T-helper 1 cell treated with Interleukin-12 subunit alpha and Interleukin-12 subunit beta and Interleukin-4 antibody, amounts not matched to agents 30 μg/mL and 1 μg/mL, for 36 hours (primary cell): ENCODE data around the gene MAP6.

Source experiments
- H3K27ac Mint-ChIP-seq: one replicate; pipeline ENCODE4 v1.8.0; 2021; ENCODE audit warnings: mild to moderate bottlenecking, mixed read lengths
- H3K27me3 Mint-ChIP-seq: one replicate; pipeline ENCODE4 v1.8.0; 2021; ENCODE audit warnings: low read depth, mixed read lengths
- H3K36me3 Mint-ChIP-seq: one replicate; pipeline ENCODE4 v1.8.0; 2021; ENCODE audit warnings: low read depth, mixed read lengths
- H3K4me1 Mint-ChIP-seq: one replicate; pipeline ENCODE4 v1.8.0; 2021; ENCODE audit warnings: low read depth, mixed read lengths
- H3K4me3 Mint-ChIP-seq: one replicate; pipeline ENCODE4 v1.8.0; 2021; ENCODE audit warnings: mild to moderate bottlenecking, moderate library complexity, mixed read lengths
- H3K9me3 Mint-ChIP-seq: one replicate; pipeline ENCODE4 v1.8.0; 2021; ENCODE audit warnings: mixed read lengths

The MAP6 gene

DNA sequence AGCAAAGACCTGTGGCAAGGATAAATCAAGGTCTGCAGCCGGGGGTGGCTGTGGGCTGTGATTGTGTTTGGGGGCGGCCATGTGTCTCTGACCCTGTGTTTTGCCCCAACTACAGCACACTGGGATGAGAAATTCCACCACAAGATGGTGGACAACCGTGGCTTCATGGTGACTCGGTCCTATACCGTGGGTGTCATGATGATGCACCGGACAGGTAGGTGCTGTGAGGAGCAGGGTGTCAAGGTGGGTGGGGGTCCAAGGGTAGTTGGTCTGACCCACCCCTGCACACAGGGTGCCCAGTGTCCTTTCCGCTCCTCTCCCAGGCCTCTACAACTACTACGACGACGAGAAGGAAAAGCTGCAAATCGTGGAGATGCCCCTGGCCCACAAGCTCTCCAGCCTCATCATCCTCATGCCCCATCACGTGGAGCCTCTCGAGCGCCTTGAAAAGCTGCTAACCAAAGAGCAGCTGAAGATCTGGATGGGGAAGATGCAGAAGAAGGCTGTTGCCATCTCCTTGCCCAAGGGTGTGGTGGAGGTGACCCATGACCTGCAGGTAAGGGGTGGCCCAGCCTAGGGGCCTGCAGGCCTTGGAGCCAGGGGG lies 100.1 kb downstream of the MAP6 start:
- H3K4me1 Mint-ChIP-seq = peaks cover 2% of the 10 kb centered on the region

DNA sequence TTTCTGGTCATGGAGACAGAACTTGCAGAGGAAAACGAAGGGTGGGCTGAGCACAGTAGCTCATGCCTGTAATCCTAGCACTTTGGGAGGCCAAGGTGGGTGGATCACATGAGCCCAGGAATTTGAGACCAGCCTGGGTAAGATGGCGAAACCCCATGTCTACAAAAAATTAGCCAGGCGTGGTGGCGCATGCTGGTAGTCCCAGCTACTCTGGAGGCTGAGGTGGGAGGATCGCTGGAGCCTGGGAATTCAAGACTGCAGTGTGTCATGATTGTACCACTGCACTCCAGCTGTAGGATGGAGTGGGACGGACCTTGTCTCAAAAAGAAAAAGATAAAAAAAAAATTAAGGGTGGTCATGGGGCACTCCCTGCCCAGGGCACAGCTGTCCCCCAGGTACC lies 100.9 kb downstream of the MAP6 start:
- H3K27me3 Mint-ChIP-seq = no peaks in the 10 kb centered on the region
- peaks cover 12% of the 10 kb centered on the region for H3K36me3 Mint-ChIP-seq
- no peak overlapping the region for H3K27ac Mint-ChIP-seq
- no peak overlapping the region for H3K4me3 Mint-ChIP-seq
- H3K9me3 Mint-ChIP-seq = no peaks in the 10 kb centered on the region
- peaks cover 5% of the 10 kb centered on the region for H3K4me1 Mint-ChIP-seq

More for the DNA sequence above, 100.1 kb downstream of the MAP6 start:
- Mint-ChIP-seq H3K4me3 (no peak overlapping the region), H3K27me3 (no peaks in the 10 kb centered on the region), H3K36me3 (peaks cover 14% of the 10 kb centered on the region), H3K27ac (no peak overlapping the region), H3K9me3 (no peaks in the 10 kb centered on the region)

DNA sequence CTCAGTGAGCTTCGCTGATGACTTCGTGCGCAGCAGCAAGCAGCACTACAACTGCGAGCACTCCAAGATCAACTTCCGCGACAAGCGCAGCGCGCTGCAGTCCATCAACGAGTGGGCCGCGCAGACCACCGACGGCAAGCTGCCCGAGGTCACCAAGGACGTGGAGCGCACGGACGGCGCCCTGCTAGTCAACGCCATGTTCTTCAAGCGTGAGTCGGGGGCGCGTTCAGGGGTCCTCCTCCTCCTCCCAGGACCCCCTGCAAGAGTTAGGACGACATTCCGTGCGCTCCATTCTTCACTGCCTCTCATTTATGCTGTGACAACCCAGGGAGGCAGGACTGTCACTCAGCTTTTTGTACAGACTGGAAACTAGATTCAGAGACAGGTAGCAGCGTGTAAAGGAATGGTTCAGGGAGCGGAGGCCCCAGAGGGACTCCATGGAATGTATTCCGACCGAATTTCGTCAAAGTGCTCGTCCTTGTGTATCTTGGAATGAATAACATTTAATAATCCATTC lies 102.0 kb downstream of the MAP6 start:
- H3K4me1 Mint-ChIP-seq = peaks cover 12% of the 10 kb centered on the region
- no peaks in the 10 kb centered on the region for H3K27me3 Mint-ChIP-seq
- no peak overlapping the region for H3K27ac Mint-ChIP-seq
- H3K4me3 Mint-ChIP-seq = no peak overlapping the region
- H3K36me3 Mint-ChIP-seq = peaks cover 8% of the 10 kb centered on the region
- no peaks in the 10 kb centered on the region for H3K9me3 Mint-ChIP-seq

DNA sequence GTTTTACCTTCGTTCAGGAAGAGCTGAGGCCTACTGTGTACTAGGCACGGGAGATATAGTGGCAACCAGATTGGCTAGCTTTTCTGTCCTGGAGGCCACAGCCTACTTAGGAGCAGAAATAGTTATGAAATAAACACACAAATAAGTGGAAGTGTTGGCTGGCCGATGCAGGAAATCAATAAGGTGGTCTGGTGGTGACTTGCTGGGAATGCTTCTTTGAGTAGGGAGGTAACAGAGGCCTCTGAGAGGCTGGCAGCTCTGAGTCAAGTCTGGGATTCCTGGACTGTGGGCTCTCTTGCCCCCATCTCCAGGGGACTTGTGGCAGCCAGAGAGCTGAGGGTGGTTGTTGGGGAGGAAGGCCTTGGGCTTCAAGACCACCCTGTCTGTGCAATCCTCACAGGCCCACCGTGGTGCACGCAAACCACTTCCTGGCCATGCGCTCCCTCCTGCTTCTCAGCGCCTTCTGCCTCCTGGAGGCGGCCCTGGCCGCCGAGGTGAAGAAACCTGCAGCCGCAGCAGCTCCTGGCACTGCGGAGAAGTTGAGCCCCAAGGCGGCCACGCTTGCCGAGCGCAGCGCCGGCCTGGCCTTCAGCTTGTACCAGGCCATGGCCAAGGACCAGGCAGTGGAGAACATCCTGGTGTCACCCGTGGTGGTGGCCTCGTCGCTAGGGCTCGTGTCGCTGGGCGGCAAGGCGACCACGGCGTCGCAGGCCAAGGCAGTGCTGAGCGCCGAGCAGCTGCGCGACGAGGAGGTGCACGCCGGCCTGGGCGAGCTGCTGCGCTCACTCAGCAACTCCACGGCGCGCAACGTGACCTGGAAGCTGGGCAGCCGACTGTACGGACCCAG lies 102.7 kb downstream of the MAP6 start:
- Mint-ChIP-seq H3K9me3 (no peaks in the 10 kb centered on the region), H3K27ac (no peak overlapping the region), H3K36me3 (peaks cover 8% of the 10 kb centered on the region), H3K4me3 (no peak overlapping the region), H3K4me1 (peaks cover 18% of the 10 kb centered on the region), H3K27me3 (no peaks in the 10 kb centered on the region)

DNA sequence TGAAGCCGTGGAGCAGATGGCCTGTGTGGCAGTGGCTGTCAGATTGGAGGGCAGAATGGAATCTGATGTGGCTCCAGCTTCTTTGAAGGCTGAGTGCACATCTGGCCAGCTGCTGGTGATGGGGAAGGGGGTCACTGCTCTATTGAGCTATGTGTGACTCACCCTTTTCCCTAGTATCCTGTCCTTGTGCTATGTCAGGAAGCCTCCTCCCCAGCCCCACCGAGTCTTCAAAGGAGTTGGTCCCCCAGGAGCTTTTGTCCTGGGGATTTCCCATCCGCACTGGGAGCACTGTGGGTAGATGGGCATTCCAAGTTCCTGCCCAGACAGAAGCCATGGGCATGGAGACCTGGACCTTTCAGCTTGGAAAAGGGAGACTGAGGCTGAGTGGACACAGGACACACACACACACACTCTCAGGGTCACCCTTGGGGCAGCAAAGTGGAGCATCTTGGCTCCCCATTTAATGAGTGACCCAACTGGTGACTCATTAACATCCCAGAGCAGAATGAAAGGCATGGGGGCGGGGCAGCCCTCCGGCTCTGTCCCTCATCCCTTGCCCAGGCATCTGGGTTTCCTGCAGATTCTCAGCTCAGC lies 103.5 kb downstream of the MAP6 start:
- H3K4me1 Mint-ChIP-seq = peaks cover 22% of the 10 kb centered on the region
- no peak overlapping the region for H3K27ac Mint-ChIP-seq
- H3K27me3 Mint-ChIP-seq = peaks cover 5% of the 10 kb centered on the region
- no peak overlapping the region for H3K4me3 Mint-ChIP-seq
- H3K36me3 Mint-ChIP-seq = peaks cover 8% of the 10 kb centered on the region
- no peaks in the 10 kb centered on the region for H3K9me3 Mint-ChIP-seq

DNA sequence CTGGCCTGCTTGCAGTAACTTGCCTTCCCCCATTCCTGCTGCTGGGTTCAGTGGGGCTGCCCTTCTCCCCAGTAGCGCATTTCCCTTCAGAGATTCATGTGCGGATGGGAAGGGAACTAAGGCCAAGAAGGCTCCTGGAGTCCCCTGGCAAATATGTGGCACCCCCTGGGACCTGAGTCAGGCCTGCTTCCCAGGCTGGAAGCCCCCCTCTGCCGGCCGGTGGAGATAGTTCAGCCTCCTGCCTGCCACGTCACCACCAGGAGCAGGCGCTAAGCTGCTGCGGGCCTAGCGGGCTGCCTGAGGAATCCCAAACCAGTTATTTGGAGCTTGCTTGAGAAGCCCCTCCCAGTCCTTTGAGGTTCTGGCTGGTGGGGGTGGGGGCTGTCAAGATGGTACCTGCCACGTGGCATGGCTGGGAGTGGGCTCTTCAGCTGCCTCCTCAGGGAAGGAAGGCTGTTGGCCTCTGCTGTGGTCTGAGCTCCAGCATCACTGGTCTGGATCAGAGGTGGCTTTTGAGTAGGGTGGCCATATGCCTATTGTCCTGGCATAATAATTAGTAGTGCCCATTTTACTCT lies 104.8 kb downstream of the MAP6 start:
- peaks cover 22% of the 10 kb centered on the region for H3K4me1 Mint-ChIP-seq
- no peaks in the 10 kb centered on the region for H3K9me3 Mint-ChIP-seq
- peak overlapping the region; percentile 66 for H3K27ac Mint-ChIP-seq
- peak overlapping the region; percentile 95 for H3K4me3 Mint-ChIP-seq
- peaks cover 5% of the 10 kb centered on the region for H3K27me3 Mint-ChIP-seq
- peaks cover 8% of the 10 kb centered on the region for H3K36me3 Mint-ChIP-seq

DNA sequence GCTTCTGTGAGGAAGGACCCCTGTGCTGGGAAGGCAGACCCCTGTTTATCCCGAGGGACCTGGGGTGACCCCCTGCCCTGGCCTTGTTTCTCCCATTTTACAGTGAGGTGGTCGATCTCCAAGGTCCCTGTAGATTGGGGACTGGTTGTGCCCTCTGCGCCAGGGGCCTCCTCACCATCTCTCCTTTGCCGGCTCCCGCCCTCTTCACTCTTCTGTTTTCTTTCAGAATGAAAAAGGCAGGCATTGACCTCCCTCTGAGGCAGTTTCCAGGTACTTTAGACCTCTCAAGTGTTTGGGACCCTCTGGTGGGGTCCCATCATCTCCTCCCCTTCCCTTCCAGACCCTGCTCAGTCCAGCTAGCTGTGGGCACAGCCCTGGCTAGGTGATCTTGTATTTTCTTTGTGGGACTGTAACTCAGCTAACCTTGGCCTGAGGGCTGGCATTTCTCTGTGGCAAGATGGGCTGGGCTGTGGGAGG lies 105.3 kb downstream of the MAP6 start:
- peak overlapping the region; percentile 66 for H3K27ac Mint-ChIP-seq
- H3K27me3 Mint-ChIP-seq = peaks cover 5% of the 10 kb centered on the region
- H3K36me3 Mint-ChIP-seq = peaks cover 5% of the 10 kb centered on the region
- peaks cover 22% of the 10 kb centered on the region for H3K4me1 Mint-ChIP-seq
- peak overlapping the region; percentile 95 for H3K4me3 Mint-ChIP-seq
- no peaks in the 10 kb centered on the region for H3K9me3 Mint-ChIP-seq

DNA sequence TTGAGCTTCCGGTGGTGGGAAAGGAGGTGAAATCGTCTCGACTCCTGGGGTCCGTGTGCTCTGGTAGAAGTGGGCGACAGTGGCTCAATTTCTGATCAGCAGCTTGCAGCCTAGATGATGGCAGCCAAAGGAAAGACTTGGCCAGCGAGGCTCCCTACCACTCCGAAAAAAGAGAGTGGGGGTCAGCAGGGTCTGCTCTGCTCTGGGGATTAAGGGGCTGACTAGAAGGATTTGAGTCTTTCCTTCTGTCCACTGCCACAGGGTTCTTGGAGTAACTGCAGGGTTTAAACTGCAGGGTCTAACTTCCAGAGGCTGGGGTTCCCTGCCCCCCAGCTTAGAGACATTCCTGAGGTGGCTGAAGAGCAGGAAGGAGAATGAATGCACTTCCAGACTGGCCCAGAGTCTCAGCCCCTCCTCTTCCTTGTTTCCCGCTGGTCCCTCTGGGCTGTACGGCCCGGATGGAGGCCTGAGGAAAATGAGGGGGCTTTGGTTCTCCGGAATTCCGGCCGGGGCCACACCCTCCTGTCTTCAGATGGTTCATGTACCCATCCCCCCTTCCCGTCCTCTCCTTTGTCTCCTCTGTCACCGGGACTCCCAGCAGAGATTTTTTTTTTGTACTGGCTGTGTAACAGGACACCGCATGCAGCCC lies 105.9 kb downstream of the MAP6 start:
- Mint-ChIP-seq H3K4me1 (peaks cover 22% of the 10 kb centered on the region), H3K27me3 (peaks cover 5% of the 10 kb centered on the region), H3K36me3 (peaks cover 2% of the 10 kb centered on the region), H3K4me3 (peak overlapping the region; percentile 95), H3K27ac (peak overlapping the region; percentile 93), H3K9me3 (no peaks in the 10 kb centered on the region)

DNA sequence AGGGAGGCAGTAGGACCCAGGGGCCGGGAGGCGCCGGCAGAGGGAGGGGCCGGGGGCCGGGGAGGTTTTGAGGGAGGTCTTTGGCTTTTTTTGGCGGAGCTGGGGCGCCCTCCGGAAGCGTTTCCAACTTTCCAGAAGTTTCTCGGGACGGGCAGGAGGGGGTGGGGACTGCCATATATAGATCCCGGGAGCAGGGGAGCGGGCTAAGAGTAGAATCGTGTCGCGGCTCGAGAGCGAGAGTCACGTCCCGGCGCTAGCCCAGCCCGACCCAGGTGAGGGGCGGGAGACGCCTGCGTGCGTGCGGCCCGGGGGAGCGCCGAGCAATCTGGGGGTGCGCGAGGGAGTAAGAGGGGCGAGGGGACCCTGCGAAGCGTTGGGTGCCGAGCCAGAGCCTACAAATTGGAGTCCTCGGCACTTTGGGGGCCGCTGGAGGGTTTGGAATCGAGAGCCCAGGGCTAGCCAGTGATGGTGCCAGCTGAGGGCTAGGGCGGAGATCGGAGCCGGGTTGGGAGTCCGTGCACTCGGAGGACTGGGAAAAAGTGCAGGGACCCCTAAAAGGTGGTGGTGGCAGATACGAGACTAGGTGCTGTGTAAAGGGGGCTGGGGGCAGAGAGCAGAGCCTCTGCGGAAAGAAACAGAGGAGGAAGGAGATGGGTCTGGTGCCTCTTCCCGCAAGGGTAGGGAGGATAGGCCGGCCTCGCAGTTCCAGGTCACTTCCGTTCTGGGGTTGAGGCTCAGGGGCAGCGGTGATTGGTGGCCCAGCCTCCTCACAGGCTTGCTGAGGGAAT lies 106.6 kb downstream of the MAP6 start, which contains the start of gene SERPINH1:
SERPINH1 (plus strand) TSS at position 206 of the 788 bp plus-strand sequence. CDS start 4,097 bp downstream, outside the sequence.
- H3K27ac Mint-ChIP-seq = peak within 1 kb of the TSS; percentile 93
- peaks cover 22% of the 10 kb centered on the region for H3K4me1 Mint-ChIP-seq
- no peaks in the 10 kb centered on the region for H3K36me3 Mint-ChIP-seq
- H3K27me3 Mint-ChIP-seq = peaks cover 5% of the 10 kb centered on the region
- peak within 1 kb of the TSS; percentile 95 for H3K4me3 Mint-ChIP-seq
- no peaks in the 10 kb centered on the region for H3K9me3 Mint-ChIP-seq

DNA sequence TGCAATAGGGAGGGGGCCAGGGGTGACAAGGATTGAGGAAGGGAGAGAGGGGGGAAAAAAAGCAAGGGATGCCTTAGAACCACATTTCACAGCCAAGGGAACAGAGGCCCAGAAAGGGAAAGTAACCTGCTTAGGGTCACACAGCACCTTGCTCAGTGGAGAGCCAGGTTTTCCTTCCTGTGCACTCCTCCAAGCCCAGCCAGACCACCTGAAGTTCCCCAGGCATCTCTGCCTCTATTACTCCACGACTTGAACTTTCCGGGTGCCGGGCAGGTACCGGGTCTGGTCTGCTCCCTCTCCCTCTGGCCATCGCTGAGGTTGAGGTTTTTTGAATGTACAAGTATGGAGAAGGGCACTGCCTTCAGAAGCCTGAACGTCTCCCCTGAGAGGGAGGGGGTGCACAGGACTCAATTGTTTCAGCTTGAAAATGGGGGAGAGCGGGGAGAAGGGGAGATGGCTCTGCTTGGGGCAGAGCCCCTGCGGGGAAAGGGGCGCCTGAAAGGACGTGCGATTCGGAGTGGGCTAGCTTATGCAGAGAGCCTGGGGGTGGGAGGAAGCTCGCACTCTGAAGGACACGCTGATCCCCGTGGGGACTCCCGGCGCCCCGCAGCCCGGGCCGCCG lies 107.3 kb downstream of the MAP6 start:
- Mint-ChIP-seq H3K4me3 (peak overlapping the region; percentile 95), H3K27ac (peak overlapping the region; percentile 93), H3K4me1 (peaks cover 22% of the 10 kb centered on the region), H3K36me3 (no peaks in the 10 kb centered on the region), H3K27me3 (peaks cover 10% of the 10 kb centered on the region), H3K9me3 (no peaks in the 10 kb centered on the region)

DNA sequence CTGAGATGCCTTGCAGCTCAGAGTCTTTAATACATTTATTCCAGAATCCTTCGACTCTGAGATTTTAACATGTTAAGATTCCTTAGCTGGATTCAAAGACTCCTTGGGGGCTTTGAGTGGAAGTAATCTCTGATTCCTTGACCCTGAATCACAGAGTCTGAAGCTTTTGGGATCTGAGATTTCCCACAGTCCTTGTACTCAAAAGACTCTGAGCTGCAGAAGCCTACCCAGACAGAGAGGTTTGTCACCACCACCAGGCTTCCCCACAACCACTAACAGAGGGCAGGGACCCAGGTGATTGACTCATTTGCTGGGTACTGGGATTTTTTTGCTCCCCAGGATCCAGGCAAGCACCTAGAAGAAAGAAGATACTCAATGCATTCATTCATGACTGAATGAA lies 108.2 kb downstream of the MAP6 start:
- Mint-ChIP-seq H3K9me3 (no peaks in the 10 kb centered on the region), H3K27me3 (peaks cover 14% of the 10 kb centered on the region), H3K36me3 (no peaks in the 10 kb centered on the region), H3K4me1 (peaks cover 22% of the 10 kb centered on the region), H3K4me3 (peak overlapping the region; percentile 68), H3K27ac (peak overlapping the region; percentile 20)

DNA sequence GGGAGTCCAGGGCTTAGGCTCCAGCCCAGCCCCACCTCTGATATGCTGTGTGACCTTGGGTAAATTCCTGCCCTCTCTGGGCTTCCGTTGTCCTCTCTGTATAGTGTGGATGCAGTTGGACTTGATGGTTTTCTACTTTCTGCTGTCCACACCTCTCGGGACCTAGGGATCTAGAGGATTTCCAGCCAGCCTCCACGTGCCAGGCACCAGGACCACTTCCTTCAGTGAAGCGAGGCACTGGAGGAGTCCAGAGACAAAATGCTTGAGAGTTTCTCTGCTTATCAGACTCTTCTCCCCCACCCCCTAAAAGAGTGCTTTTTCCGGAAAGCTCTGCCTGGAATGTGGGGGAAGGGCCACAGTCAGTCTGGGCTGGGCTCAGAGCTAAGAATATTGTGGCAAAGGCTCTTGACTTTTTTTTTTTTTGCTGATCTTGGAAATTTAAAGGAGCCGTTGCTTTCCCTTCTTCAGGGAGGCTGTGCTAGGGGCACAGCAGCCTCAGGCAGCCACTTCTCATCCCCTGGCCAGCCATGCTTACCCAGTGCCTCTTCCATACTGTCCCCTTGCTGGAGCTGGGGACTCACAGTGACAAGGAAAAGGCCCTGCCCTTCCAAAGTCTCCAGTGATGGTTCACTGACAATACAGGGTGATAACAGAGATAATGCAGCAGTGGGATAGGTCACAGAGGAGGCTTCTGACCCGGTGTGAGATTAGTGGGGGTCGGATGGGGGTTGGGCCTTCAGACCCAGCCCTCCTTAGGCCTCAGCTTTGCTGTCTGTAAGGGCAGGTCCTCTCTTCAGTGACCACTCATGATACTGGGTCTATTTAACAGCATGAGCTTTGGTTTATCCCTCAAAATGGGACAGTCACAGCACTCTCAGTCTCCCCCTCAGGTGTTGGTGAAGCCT lies 109.6 kb downstream of the MAP6 start:
- H3K9me3 Mint-ChIP-seq = no peaks in the 10 kb centered on the region

More for the DNA sequence above, 109.6 kb downstream of the MAP6 start:
- Mint-ChIP-seq H3K4me3 (no peak overlapping the region), H3K27me3 (peaks cover 14% of the 10 kb centered on the region), H3K27ac (no peak overlapping the region), H3K36me3 (no peaks in the 10 kb centered on the region), H3K4me1 (peaks cover 22% of the 10 kb centered on the region)
